ENCODE data around the gene C4orf50.

Gene C4orf50

GRCh38 chr4:5991405-5991804 is 26.8 kb downstream of the C4orf50 start:
- no peak for DNase-seq

DNA sequence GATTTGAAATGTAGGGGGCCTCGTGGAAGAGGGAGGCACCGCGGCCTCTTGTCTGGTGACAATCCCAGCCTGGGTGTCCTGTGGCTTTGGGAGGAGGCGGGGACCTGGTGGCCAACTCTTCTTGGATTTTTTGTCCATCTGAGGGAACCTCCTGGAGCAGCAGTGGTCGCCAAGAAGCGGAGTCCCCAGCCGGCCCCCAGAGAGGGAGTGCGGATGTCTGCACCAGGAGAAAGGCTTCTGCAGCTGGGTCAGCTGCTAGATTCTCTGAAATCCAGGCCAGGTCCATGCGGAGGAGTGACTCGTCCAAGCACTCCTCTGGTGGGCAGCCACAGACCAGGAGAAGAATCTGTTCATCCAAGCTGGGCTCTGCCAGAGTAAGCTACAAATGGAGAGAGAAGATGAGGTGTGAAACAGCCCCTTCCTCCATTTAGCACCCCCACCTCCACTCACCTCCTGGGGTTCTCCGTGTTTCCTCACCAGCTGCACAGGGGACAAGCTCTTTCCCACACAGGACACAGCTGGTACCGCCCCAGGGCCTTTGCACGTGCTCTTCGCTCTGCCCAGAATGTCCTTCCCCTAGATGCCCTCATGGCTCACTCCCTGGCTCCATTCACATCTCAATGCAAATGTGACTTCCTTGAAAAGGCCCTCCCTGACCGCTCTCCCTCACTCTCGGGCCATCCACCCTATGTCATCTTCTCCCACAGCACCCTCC is 27.6 kb downstream of the C4orf50 start:
- no peak for DNase-seq

GRCh38 chr4:5989236-5990225 is 28.7 kb downstream of the C4orf50 start:
- no peak for DNase-seq

DNA sequence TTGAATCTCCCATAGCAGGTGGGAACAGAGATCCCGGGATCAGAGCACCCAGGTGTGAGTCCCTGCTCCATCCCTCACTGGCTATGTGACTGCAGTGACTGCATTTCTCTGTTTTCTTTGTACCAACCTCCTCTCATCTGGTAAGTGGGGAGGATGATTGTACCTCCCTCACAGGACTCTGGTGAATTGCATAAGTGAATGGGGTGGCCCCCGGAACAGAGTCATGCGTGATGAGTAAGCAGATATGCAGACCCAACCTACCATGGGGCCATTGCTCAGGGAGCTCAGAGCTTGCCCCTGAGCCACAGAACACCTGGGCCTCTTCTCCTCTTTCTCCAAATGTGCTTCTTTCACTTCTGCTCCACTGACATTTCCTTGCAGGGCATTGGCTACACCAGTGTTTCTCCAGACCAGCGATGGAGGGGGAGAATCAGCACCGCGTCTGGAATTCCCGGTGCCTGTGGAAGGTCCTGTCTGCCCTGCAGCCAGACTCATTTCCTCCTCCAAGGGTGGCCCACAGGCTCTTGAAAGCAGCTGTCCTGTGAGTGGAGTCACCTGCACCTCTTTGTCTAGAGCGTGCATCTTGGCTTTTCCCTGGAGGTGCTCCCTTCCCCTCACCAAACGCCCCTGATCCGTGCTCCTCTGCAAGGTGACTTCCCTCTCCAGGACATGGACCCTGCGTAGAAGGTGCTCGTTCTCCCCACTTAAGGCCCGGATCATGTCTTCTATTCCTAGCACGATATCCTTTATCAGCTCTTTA is 30.0 kb downstream of the C4orf50 start:
- DNase-seq: no peak

DNA sequence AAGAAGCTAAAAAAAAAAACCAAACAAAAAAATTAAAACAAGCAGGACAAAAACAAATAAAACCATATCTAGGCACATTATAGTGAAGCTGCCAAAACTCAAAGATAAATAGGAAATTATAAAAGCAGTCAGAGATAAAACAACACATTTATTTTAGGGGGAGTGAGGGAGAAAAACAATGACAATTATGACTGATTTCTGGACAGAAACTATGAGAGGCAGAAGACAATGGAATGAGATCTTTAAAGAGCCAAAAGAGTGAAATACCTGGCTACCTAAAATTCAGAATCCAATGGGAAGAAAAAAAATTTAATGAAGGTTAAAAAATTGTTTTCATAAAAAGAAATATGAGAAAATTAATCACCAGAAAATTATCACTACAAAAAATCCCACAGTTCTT is 33.4 kb downstream of the C4orf50 start:
- no peak for DNase-seq

GRCh38 chr4:5982156-5982973 is 35.9 kb downstream of the C4orf50 start:
- no peak for DNase-seq

- no peak for DNase-seq
Observed at GRCh38 chr4:5980436-5981155, 37.6 kb downstream of the C4orf50 start.

GRCh38 chr4:5979981-5980380 is 38.2 kb downstream of the C4orf50 start:
- no peak for DNase-seq

GRCh38 chr4:5976921-5977320 is 41.3 kb downstream of the C4orf50 start:
- no peak for DNase-seq

- DNase-seq: no peak
Observed at GRCh38 chr4:5976431-5976830, 41.8 kb downstream of the C4orf50 start.

DNA sequence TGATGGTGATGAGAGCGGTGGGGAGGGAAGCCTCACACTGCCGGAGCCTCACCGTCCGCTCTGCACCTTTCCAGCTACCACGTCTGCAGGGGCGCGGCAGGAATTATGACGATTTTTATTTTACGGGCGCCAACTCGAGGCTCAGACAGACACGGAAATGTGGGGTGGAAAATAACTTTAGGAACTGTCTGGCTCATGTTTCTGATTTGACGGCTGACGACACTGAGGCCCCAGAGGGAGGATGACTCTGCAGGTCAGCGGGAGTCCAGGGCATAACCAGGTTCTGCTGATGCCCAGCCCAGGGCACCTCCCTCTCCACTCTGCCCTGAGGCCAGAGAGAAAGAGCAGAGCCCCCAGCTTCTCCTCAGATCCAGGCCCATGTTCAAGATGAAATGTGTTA is 43.9 kb downstream of the C4orf50 start:
- no peak for DNase-seq

DNA sequence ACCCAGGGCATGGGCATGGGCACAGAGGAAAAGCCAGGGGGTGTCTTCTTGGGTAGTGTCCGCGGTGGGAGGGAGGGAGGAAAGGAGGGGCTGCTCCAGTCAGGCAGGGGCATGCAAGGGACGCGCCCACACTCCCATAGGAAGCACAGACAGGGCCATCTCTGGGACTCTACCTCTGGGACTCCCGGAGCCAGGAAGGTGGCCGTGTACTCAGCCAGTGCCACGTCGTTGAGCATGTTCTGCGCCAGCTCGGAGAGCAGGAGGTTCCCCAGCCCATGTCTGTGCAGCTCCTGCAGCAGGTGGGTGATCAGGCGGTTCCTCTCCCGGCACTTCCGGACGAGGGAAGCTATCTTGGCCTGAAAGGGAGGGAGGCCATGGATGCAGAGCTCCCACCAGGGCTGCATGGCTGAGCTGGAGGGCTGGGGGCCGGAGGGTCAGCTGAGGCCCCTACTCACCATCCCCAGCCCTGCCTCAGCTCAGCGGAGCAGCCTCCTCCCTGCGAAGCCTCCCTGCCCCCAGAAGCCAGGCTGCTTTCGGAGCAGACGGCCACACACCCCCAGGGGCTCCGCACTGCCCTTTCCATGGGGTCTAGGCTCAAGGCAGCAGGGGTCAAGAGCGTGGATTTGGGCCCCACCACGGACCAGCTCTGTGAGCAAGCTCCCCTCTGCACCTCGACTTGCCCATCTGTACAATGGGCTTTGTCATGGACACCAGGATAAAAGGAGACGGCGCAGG is 44.6 kb downstream of the C4orf50 start:
- no peak for DNase-seq

GRCh38 chr4:5973033-5973432 is 45.2 kb downstream of the C4orf50 start:
- DNase-seq: no peak

DNA sequence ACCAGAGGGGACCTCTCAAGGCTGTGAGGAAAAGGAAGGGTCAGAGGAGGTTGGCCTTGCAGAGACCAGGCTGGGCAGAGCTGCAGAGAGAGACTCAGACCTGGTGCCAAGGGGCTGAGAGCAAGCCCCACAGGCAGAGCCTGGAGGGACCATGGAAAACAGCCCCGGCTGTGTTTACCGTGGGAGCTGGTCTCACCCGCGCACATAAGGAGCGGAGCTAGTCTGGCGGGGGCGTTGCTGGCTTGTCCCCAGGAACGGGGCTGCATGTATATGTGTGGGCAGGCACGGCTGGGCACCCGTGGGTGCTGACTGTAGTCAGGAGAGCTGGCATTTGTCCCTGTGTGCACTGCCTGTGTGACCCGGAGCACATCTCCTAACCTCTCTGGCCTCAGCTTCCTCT is 45.7 kb downstream of the C4orf50 start:
- DNase-seq: no peak

DNA sequence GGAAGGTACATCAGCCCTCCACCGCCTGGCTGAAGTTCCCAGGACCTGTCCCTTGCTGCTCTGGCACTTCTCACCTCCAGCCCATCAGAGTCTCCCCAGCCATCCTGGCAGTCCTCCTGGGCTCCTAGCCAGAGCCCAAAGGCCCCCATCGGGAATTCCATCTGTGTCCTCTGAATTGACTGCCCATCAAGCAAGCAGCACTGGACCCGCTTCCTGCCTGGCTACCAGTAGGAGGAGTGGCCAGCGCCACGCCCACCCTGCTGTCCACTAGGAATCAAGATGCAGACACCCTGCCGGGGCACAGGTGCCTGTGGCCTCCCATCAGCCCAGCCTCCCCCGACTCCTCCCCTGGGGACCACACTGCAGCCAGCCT is 47.2 kb downstream of the C4orf50 start:
- no peak for DNase-seq

GRCh38 chr4:5970381-5971077 is 47.7 kb downstream of the C4orf50 start:
- no peak for DNase-seq

GRCh38 chr4:5969777-5970176 is 48.5 kb downstream of the C4orf50 start:
- DNase-seq: no peak

DNA sequence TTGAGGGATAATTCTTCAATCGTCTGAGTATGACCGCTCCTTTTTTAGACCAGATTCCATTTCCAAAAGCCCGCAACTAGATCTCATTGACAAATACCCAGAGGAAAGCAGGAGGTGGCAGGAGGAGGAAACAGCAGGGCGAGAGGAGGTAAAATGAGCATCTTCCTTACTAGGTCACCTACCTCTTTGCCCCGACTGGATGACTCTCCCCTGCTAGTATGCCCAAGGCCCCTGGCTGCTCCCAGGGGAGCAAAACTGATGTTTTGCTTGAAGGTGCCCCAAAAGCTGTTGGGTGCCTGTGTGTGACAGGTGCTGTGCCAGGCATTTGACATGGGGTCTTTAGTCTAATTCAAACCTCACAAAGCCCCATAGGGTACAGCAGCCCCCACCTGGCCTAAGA is 48.9 kb downstream of the C4orf50 start:
- no peak for DNase-seq

DNA sequence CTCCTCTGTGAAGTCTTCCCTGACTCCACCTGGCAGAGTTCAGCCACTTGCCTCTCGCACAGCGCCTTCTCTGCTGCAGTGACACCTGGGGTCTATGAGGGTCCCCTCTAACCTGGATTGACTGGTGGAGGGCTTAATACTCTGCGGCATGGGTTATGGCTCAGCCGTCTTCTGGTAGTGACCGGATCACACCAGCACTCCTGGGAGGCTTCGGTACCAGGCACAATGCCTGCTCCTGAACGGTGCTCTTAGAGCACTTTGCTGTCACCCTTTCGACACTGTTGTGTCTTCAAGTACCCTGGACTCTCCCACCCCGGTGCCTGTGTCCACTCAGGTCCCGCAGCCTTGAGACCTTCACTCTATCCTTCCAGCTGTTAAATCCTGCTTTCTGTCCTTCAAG is 50.0 kb downstream of the C4orf50 start:
- no peak for DNase-seq

DNA sequence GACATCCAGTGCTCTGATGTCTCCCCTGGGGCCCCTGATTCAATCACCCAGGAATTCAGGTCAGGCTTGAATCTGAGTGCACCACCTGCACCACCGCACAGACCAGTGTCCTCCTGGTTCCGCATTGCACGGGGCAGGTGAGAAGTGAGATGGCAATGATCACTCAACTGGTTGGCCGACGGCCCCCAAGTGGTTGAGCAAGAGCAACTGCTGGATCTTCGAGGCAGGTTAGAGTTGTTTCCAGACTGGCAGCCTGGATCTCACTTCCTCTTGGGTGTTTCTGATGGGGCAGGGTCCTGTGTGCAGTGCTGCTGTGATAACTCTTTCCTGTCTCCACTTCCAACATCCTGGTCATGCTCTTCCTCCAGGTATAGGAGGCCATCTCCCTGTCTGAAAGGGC is 50.4 kb downstream of the C4orf50 start:
- no peak for DNase-seq
